HEK293 (cell line): ENCODE data around the gene ANKRD31.

Experiments
- HOXA7 ChIP-seq: sonication (generic); formaldehyde crosslinking; IDR thresholded peaks from 2 replicates; pipeline ENCODE4 v1.8.1; 2022; ENCODE audit warnings: missing genetic modification reagents, borderline replicate concordance
- MZF1 ChIP-seq: fragments of 450-650 bp; formaldehyde crosslinking; IDR thresholded peaks from 2 replicates; pipeline ENCODE4 v1.5.1; 2017; ENCODE audit warnings: missing biosample characterization, missing genetic modification characterization, borderline replicate concordance
- SP2 ChIP-seq: fragments of 450-650 bp; formaldehyde crosslinking; IDR thresholded peaks from 2 replicates; pipeline ENCODE4 v1.5.1; 2016; ENCODE audit warnings: missing biosample characterization, missing genetic modification characterization
- ZEB2 ChIP-seq: fragments of 450-650 bp; formaldehyde crosslinking; IDR thresholded peaks from 2 replicates; pipeline ENCODE4 v1.5.1; 2016; ENCODE audit warnings: missing biosample characterization, missing genetic modification characterization
- ZFP3 ChIP-seq: fragments of 450-650 bp; formaldehyde crosslinking; IDR thresholded peaks from 2 replicates; pipeline ENCODE4 v1.5.1; 2016; ENCODE audit warnings: low read depth, missing biosample characterization, missing genetic modification characterization
- ZNF133 ChIP-seq: fragments of 450-650 bp; formaldehyde crosslinking; IDR thresholded peaks from 2 replicates; pipeline ENCODE4 v1.5.1; 2016; ENCODE audit warnings: missing biosample characterization, missing genetic modification characterization
- ZNF138 ChIP-seq: fragments of 450-650 bp; formaldehyde crosslinking; IDR thresholded peaks from 2 replicates; pipeline ENCODE4 v1.5.1; 2016; ENCODE audit warnings: missing biosample characterization, missing genetic modification characterization, borderline replicate concordance
- ZNF792 ChIP-seq: fragments of 450-650 bp; formaldehyde crosslinking; IDR thresholded peaks from 2 replicates; pipeline ENCODE4 v1.5.1; 2016; ENCODE audit warnings: missing biosample characterization, missing genetic modification characterization
- TF ChIP-seq, protein P1 (sequence below): fragments of 450-650 bp; formaldehyde crosslinking; IDR thresholded peaks from 2 replicates; pipeline ENCODE4 v1.5.1; 2016; ENCODE audit warnings: missing biosample characterization, missing genetic modification characterization
- TF ChIP-seq, protein P2 (sequence below): fragments of 450-650 bp; formaldehyde crosslinking; IDR thresholded peaks from 2 replicates; pipeline ENCODE4 v1.5.1; 2016; ENCODE audit warnings: missing biosample characterization, missing genetic modification characterization, borderline replicate concordance
- TF ChIP-seq, protein P3 (sequence below): fragments of 450-650 bp; formaldehyde crosslinking; IDR thresholded peaks from 2 replicates; pipeline ENCODE4 v1.5.1; 2017; ENCODE audit warnings: missing biosample characterization, missing genetic modification characterization
- TF ChIP-seq, protein P4 (sequence below): fragments of 450-650 bp; IDR thresholded peaks from 2 replicates; pipeline ENCODE4 v1.5.1; 2018; ENCODE audit warnings: missing biosample characterization, missing genetic modification characterization

DNA sequence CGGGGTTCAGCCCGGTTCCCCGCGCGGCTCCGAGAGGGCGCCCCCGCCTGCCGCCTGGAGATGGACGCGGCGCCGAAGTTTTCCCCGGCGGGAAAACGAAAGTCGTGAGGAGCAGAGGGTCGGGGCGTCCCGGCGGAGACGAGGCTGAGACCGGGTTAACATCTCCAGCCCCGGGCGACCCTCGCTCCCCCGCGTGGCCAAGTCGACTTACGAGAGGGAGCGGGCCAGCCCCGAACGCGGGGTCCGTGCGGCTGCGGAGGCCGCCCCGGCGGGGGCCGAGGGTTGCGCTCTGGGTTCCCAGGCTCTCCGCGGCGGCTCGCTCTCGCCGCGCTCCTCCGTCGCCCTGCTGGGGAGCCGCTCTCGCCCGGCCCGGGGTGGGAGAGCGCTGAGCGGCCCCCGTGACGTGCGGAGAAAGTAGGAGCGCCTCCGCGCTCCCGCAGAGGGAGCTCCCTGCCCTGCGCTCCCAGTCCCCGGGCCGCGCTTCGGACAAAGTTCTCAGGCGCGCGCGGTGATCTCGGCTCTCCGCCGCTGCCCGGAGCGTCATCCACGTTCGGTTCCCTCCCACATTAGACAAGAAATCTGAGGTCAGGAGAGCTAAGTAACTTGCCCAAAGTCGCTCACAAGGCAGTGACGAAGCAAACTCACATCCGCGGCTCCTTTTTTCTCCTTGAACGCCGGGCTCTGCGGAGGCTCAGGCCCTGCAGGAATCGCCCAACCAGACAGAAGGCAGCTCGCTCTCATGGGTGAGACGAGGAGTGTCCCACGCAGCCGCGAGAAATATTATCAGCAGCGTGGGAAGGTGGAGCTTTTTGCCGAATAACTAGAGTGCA lies 183.2 kb downstream of the ANKRD31 start:
- TF ChIP-seq, protein P1, sequence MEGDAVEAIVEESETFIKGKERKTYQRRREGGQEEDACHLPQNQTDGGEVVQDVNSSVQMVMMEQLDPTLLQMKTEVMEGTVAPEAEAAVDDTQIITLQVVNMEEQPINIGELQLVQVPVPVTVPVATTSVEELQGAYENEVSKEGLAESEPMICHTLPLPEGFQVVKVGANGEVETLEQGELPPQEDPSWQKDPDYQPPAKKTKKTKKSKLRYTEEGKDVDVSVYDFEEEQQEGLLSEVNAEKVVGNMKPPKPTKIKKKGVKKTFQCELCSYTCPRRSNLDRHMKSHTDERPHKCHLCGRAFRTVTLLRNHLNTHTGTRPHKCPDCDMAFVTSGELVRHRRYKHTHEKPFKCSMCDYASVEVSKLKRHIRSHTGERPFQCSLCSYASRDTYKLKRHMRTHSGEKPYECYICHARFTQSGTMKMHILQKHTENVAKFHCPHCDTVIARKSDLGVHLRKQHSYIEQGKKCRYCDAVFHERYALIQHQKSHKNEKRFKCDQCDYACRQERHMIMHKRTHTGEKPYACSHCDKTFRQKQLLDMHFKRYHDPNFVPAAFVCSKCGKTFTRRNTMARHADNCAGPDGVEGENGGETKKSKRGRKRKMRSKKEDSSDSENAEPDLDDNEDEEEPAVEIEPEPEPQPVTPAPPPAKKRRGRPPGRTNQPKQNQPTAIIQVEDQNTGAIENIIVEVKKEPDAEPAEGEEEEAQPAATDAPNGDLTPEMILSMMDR (tag by site-specific recombination): peak; percentile 74
- TF ChIP-seq ZFP3 (tag by site-specific recombination): 0 out of 2 replicates have a peak, but pooled peaks have one; percentile 18
- TF ChIP-seq ZNF138 (tag by site-specific recombination): no peak
- TF ChIP-seq, protein P2, sequence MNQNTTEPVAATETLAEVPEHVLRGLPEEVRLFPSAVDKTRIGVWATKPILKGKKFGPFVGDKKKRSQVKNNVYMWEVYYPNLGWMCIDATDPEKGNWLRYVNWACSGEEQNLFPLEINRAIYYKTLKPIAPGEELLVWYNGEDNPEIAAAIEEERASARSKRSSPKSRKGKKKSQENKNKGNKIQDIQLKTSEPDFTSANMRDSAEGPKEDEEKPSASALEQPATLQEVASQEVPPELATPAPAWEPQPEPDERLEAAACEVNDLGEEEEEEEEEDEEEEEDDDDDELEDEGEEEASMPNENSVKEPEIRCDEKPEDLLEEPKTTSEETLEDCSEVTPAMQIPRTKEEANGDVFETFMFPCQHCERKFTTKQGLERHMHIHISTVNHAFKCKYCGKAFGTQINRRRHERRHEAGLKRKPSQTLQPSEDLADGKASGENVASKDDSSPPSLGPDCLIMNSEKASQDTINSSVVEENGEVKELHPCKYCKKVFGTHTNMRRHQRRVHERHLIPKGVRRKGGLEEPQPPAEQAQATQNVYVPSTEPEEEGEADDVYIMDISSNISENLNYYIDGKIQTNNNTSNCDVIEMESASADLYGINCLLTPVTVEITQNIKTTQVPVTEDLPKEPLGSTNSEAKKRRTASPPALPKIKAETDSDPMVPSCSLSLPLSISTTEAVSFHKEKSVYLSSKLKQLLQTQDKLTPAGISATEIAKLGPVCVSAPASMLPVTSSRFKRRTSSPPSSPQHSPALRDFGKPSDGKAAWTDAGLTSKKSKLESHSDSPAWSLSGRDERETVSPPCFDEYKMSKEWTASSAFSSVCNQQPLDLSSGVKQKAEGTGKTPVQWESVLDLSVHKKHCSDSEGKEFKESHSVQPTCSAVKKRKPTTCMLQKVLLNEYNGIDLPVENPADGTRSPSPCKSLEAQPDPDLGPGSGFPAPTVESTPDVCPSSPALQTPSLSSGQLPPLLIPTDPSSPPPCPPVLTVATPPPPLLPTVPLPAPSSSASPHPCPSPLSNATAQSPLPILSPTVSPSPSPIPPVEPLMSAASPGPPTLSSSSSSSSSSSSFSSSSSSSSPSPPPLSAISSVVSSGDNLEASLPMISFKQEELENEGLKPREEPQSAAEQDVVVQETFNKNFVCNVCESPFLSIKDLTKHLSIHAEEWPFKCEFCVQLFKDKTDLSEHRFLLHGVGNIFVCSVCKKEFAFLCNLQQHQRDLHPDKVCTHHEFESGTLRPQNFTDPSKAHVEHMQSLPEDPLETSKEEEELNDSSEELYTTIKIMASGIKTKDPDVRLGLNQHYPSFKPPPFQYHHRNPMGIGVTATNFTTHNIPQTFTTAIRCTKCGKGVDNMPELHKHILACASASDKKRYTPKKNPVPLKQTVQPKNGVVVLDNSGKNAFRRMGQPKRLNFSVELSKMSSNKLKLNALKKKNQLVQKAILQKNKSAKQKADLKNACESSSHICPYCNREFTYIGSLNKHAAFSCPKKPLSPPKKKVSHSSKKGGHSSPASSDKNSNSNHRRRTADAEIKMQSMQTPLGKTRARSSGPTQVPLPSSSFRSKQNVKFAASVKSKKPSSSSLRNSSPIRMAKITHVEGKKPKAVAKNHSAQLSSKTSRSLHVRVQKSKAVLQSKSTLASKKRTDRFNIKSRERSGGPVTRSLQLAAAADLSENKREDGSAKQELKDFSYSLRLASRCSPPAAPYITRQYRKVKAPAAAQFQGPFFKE (tag by site-specific recombination): no peak
- TF ChIP-seq HOXA7 (CRISPR knock-in tag): no peak
- TF ChIP-seq, protein P3, sequence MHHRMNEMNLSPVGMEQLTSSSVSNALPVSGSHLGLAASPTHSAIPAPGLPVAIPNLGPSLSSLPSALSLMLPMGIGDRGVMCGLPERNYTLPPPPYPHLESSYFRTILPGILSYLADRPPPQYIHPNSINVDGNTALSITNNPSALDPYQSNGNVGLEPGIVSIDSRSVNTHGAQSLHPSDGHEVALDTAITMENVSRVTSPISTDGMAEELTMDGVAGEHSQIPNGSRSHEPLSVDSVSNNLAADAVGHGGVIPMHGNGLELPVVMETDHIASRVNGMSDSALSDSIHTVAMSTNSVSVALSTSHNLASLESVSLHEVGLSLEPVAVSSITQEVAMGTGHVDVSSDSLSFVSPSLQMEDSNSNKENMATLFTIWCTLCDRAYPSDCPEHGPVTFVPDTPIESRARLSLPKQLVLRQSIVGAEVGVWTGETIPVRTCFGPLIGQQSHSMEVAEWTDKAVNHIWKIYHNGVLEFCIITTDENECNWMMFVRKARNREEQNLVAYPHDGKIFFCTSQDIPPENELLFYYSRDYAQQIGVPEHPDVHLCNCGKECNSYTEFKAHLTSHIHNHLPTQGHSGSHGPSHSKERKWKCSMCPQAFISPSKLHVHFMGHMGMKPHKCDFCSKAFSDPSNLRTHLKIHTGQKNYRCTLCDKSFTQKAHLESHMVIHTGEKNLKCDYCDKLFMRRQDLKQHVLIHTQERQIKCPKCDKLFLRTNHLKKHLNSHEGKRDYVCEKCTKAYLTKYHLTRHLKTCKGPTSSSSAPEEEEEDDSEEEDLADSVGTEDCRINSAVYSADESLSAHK: no peak
- TF ChIP-seq MZF1: no peak
- no peak for TF ChIP-seq SP2 (tag by site-specific recombination)
- no peak for TF ChIP-seq ZNF792
- TF ChIP-seq, protein P4, sequence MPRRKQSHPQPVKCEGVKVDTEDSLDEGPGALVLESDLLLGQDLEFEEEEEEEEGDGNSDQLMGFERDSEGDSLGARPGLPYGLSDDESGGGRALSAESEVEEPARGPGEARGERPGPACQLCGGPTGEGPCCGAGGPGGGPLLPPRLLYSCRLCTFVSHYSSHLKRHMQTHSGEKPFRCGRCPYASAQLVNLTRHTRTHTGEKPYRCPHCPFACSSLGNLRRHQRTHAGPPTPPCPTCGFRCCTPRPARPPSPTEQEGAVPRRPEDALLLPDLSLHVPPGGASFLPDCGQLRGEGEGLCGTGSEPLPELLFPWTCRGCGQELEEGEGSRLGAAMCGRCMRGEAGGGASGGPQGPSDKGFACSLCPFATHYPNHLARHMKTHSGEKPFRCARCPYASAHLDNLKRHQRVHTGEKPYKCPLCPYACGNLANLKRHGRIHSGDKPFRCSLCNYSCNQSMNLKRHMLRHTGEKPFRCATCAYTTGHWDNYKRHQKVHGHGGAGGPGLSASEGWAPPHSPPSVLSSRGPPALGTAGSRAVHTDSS (tag by site-specific recombination): no peak
- peak; percentile 22; the same call in 1 of the 2 replicates for TF ChIP-seq ZEB2 (tag by site-specific recombination)
- no peak for TF ChIP-seq ZNF133
